Common myeloid progenitor, CD34-positive (primary cell): ENCODE measurements around the gene AGO4.
"Not testable (repeated sequence)": the region's sequence is repeated elsewhere in the genome, so short reads cannot be mapped to it uniquely, and the experiment has no call there.

Experiments
- CTCF ChIA-PET: fragments of 350-600 bp; sonication (Branson Sonifier 250); formaldehyde crosslinking; loops from one replicate; lab custom pipeline; 2021; ENCODE audit warnings: antibody characterized with exemption; lab: Charles Lee
- POLR2A ChIA-PET: fragments of 350-600 bp; sonication (Branson Sonifier 250); formaldehyde crosslinking; loops from one replicate; lab custom pipeline; 2021; ENCODE audit warnings: antibody characterized with exemption; lab: Charles Lee
- DNase-seq, 3 donors: peaks; one replicate each; pipeline versions ENCODE4 v3.0.0 to v3.0.0-alpha.2; 2013
- H3K27ac ChIP-seq, 2 experiments: 1 replicate in 1 of 2; 2 replicates in 1 of 2; pipeline ENCODE4 v1.7.0; 2013; ENCODE audit warnings: inconsistent platforms in 2 of 2, low read length in 2 of 2, mild to moderate bottlenecking in 2 of 2, low read depth in 1 of 2, moderate library complexity in 1 of 2; ENCODE audit not compliant: severe bottlenecking in 2 of 2, insufficient read depth in 1 of 2, poor library complexity in 1 of 2
- H3K27me3 ChIP-seq, 5 experiments: replicated peaks in 2 of 5; 1 replicate in 3 of 5; 2 replicates in 2 of 5; pipeline versions ENCODE4 v1.6.1 to v1.7.0; 2013; ENCODE audit warnings: low read length in 4 of 5, mild to moderate bottlenecking in 2 of 5, moderate library complexity in 2 of 5, inconsistent platforms in 1 of 5; ENCODE audit not compliant: insufficient read depth in 5 of 5, control insufficient read depth in 4 of 5
- H3K36me3 ChIP-seq, 4 experiments: 1 replicate in 2 of 4; 2 replicates in 2 of 4; pipeline versions ENCODE4 v1.6.1 to v1.7.0; 2013; ENCODE audit warnings: low read length in 3 of 4, control low read depth in 1 of 4, mild to moderate bottlenecking in 1 of 4; ENCODE audit not compliant: control insufficient read depth in 4 of 4, insufficient read depth in 4 of 4
- H3K4me1 ChIP-seq, 4 experiments: 1 replicate in 3 of 4; 2 replicates in 1 of 4; pipeline versions ENCODE4 v1.6.1 to v1.7.1; 2013; ENCODE audit warnings: low read length in 3 of 4, mild to moderate bottlenecking in 3 of 4, control low read depth in 1 of 4, inconsistent platforms in 1 of 4, moderate library complexity in 1 of 4; ENCODE audit not compliant: control insufficient read depth in 4 of 4, insufficient read depth in 4 of 4; ENCODE audit errors: control extremely low read depth in 1 of 4
- H3K4me3 ChIP-seq, 7 experiments: 1 replicate in 4 of 7; 2 replicates in 3 of 7; pipeline versions ENCODE4 v1.5.1 to v1.7.0; 2013; ENCODE audit warnings: mild to moderate bottlenecking in 7 of 7, low read length in 6 of 7, moderate library complexity in 6 of 7, inconsistent platforms in 2 of 7, low read depth in 2 of 7, control low read depth in 1 of 7; ENCODE audit not compliant: insufficient read depth in 4 of 7, control insufficient read depth in 1 of 7; ENCODE audit errors: extremely low read depth in 1 of 7
- H3K9me3 ChIP-seq, 5 experiments: 1 replicate in 4 of 5; 2 replicates in 1 of 5; pipeline versions ENCODE4 v1.6.1 to v1.7.1; 2013; ENCODE audit warnings: low read length in 4 of 5, mild to moderate bottlenecking in 2 of 5, inconsistent platforms in 1 of 5, low read depth in 1 of 5, moderate library complexity in 1 of 5; ENCODE audit not compliant: control insufficient read depth in 4 of 5, insufficient read depth in 2 of 5; ENCODE audit errors: control extremely low read depth in 1 of 5
- WGBS: methylation state at CpG from one replicate; pipeline ENCODE4 v1.1.5; 2013; ENCODE audit not compliant: insufficient coverage; 5-methylcytosine and 5-hydroxymethylcytosine counted together

The AGO4 gene

GRCh38 chr1:35773711-35774110, 34.1 kb upstream of the AGO4 start:
- no peaks in the 10 kb centered on the region for H3K36me3 ChIP-seq
- no peaks in the 10 kb centered on the region for H3K9me3 ChIP-seq
- no peak overlapping the region for H3K27ac ChIP-seq
- H3K4me1 ChIP-seq: peaks cover 2 to 9% (median 4%) of the 10 kb centered on the region in 4 experiments
- no peak for DNase-seq
- H3K27me3 ChIP-seq: no peaks in the 10 kb centered on the region
- ChIA-PET CTCF (interaction anchor here (0.6 to 3.4 kb wide), 2 partner anchors 57 to 323 kb away, joined by 3 to 15 read pairs; no protein-coding TSS in a partner anchor), POLR2A (no interaction called here)
- no peak overlapping the region for H3K4me3 ChIP-seq

- CTCF ChIA-PET: interaction anchor here (0.9 to 1.8 kb wide), 6 partner anchors 29 to 182 kb away, joined by 3 to 6 read pairs (median 4); no protein-coding TSS in a partner anchor
- H3K27me3 ChIP-seq, DNase-seq, H3K9me3 ChIP-seq, H3K27ac ChIP-seq, H3K36me3 ChIP-seq, H3K4me1 ChIP-seq, H3K4me3 ChIP-seq, POLR2A ChIA-PET: not testable (repeated sequence)
- 100% methylated on average over 4 of the region's 6 CpGs for WGBS
Observed at GRCh38 chr1:35776172-35776571, 31.6 kb upstream of the AGO4 start.

DNA sequence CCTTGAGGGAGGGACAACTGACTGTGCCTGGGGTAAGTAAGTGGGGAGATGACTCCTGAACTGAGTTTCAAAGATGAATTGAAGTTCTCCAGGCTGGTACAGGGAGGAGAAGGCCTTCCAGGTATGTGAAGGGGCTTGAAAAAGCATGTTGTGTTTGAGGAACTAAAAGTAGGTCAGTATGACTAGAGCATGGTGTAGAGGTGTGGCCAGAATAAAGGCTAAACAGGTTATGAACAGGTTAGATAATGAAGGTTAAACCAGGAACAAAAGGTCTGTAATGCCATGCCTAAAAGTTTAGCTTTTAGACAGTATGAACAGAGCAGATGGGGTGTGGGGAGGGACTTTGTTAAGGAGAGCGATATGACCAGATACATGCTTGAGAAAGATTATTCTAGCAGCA, 30.7 kb upstream of the AGO4 start:
- 100% methylated on average over 1 of the region's 1 CpG for WGBS
- POLR2A ChIA-PET: interaction anchor here (0.5 kb wide), 1 partner anchor 37 kb away, joined by 4 read pairs; no protein-coding TSS in a partner anchor
- no peak for DNase-seq

GRCh38 chr1:35783055-35783583, 24.7 kb upstream of the AGO4 start:
- no peaks in the 10 kb centered on the region for H3K27me3 ChIP-seq
- no peaks in the 10 kb centered on the region for H3K36me3 ChIP-seq
- POLR2A ChIA-PET: no interaction called here
- CTCF ChIA-PET: interaction anchor here (1.5 kb wide), 1 partner anchor 8 kb away, joined by 5 read pairs; no protein-coding TSS in a partner anchor
- H3K27ac ChIP-seq: no peak overlapping the region
- 88% methylated on average over 1 of the region's 2 CpGs for WGBS
- DNase-seq: no peak
- H3K4me1 ChIP-seq: peaks cover 0 to 4% (median under 1%) of the 10 kb centered on the region in 4 experiments
- H3K4me3 ChIP-seq: no peak overlapping the region
- H3K9me3 ChIP-seq: peaks cover 0 to 1% (median 0%) of the 10 kb centered on the region in 5 experiments

More for the DNA sequence above, 30.7 kb upstream of the AGO4 start:
- Histone ChIP-seq H3K4me3 (no peak overlapping the region), H3K27ac (no peak overlapping the region), H3K27me3 (no peaks in the 10 kb centered on the region), H3K4me1 (peaks cover 0 to 4% (median 2%) of the 10 kb centered on the region in 4 experiments), H3K9me3 (no peaks in the 10 kb centered on the region), H3K36me3 (no peaks in the 10 kb centered on the region)
- CTCF ChIA-PET: interaction anchor here (0.7 to 1.8 kb wide), 5 partner anchors 47 to 325 kb away, joined by 3 to 6 read pairs (median 3); no protein-coding TSS in a partner anchor

- DNase-seq, H3K36me3 ChIP-seq, H3K4me3 ChIP-seq, H3K9me3 ChIP-seq, POLR2A ChIA-PET, H3K4me1 ChIP-seq, H3K27ac ChIP-seq, H3K27me3 ChIP-seq: not testable (repeated sequence)
- 96% methylated on average over 4 of the region's 8 CpGs for WGBS
- CTCF ChIA-PET: interaction anchor here (1.5 kb wide), 1 partner anchor 9 kb away, joined by 5 read pairs; no protein-coding TSS in a partner anchor
Observed at GRCh38 chr1:35784364-35784763, 23.5 kb upstream of the AGO4 start.

DNA sequence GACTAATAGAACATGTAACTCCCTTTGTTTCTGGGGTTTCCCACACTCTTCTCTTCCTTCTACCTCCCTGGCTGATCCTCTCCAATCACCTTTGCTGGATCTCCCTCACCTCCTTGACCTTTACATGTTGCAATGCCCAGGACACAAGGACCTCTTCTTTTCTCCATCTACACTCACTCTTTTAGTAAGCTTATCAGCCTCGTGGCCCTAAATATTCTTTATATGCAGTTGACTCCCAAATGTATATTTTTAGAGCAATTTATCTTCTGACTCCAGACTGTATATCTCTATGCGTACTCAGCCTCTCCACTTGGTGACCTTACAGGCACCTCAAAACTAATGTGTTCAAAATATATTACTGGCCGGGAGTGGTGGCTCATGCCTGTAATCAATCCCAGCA, 19.7 kb upstream of the AGO4 start:
- CTCF ChIA-PET: interaction anchor here (0.9 kb wide), 1 partner anchor 39 kb away, joined by 3 read pairs; no protein-coding TSS in a partner anchor
- POLR2A ChIA-PET: no interaction called here
- DNase-seq: no peak
- 60% methylated on average over 2 of the region's 3 CpGs for WGBS
- H3K4me3 ChIP-seq: no peak overlapping the region
- no peaks in the 10 kb centered on the region for H3K9me3 ChIP-seq
- no peaks in the 10 kb centered on the region for H3K4me1 ChIP-seq
- no peak overlapping the region for H3K27ac ChIP-seq
- no peaks in the 10 kb centered on the region for H3K36me3 ChIP-seq
- H3K27me3 ChIP-seq: no peaks in the 10 kb centered on the region

GRCh38 chr1:35790670-35791069, 17.1 kb upstream of the AGO4 start:
- ChIA-PET CTCF (interaction anchor here (0.8 kb wide), 1 partner anchor 65 kb away, joined by 3 read pairs; no protein-coding TSS in a partner anchor), POLR2A (interaction anchor here (0.6 kb wide), 1 partner anchor 64 kb away, joined by 3 read pairs; no protein-coding TSS in a partner anchor)
- no peak for DNase-seq

More at GRCh38 chr1:35790670-35791069, 17.1 kb upstream of the AGO4 start:
- Histone ChIP-seq H3K27ac (no peak overlapping the region), H3K27me3 (no peaks in the 10 kb centered on the region), H3K4me1 (no peaks in the 10 kb centered on the region), H3K4me3 (no peak overlapping the region), H3K9me3 (no peaks in the 10 kb centered on the region), H3K36me3 (no peaks in the 10 kb centered on the region)
- no CpG with 5 or more reads among the region's 2 CpGs for WGBS
